ENCODE data around the gene CTPS1.

The CTPS1 gene

DNA sequence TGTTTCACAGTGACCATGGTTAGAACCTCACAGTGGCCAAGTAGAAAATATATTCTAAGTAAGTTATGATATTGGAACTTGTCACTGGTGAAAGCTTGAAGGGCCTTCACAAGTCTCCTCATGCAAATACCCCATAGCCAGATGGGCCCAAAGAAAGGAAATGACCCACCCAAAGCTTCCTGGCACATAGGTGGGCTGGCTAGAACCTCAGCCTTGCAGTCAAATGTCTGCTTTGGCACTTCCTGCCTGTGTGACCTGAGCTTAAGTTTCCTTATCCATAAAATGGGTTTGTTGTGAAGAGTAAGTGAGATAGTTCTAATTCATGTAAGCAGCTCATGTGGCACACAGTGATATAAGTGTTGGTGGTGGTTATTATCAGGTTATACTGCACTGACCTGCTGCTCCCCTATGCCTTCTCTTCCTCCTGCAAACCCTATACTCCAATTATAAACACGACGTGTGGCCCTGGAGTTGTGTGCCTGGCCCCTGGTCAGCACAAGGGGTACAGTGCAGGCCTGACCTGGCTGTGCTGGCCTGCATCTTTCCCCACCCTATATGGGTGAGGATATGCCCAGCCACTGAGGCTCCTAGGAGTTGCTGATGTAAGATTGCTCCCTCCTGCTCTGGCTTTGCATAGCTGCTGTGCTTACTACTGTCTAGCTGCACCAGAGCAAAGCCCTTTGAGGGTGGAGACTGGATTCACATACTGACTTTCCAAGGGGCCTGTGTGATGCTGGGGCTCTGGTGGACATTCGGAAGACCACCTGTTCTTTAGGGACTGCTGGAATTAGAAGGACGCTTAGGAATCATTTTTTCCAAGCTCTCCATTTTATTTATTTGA lies 46.7 kb downstream of the CTPS1 start:
- DNase-seq, result no peak

DNA sequence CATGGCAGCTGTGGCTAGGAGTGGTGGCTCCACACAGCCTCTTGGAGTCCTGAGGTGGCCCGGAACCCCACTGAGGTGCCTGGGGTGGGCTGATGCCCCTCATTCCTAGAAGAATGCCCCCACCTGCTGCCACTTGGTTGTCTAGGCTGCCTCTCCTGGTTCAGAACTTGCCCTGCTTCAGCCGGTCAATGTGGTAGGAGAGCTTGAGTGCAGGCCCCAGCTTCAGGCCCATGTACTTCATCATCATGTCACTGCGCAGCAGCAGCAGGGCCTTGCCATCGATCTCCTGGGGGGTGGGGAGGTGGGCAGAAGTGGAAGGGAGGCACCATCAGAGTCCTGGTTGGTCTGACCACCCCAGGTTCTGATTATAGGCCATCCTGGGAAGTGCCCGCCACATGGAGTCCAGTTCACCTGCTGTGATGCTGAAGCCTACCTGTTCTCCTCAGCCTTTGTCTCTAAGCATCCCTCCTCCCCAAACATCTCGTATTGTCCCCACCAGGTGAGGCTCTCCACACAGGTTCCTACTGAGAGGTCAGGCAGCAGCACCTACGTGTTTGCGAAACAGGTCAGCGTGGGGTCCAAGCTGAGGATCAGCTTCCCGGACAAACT lies 48.6 kb downstream of the CTPS1 start:
- no peak for DNase-seq

DNA sequence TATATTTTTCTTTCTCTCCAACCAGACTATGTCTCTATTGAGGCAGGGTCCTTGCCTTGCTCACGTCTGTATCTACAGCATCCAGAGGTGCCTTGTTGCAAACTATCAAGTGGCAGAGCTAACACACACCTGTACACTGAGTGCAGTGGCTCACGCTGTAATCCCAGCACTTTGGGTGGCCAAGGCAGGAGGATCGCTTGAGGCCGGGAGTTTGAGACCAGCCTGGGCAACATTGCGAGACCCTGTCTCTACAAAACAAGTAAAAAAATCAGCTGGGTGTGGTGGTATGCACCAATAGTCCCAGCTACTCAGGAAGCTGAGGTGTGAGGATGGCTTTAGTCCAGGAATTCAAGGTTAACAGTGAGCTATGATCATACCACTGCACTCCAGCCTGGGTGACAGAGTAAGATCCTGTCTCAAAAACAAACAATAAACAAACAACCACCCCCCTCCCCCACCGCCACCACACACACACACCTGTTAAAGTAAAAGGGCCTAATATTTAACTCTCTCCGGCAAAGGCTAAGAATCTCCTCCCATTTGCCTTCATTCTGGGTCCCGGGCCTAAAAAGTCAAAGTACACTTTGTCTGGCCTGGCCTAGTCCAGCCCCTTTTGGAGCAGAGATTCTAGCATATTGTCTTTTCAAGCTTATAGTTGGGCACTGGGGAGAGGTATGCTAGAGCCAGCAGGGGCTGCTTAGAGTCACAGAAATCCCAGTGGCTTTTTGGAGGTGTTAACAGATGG lies 51.5 kb downstream of the CTPS1 start:
- no peak for DNase-seq

DNA sequence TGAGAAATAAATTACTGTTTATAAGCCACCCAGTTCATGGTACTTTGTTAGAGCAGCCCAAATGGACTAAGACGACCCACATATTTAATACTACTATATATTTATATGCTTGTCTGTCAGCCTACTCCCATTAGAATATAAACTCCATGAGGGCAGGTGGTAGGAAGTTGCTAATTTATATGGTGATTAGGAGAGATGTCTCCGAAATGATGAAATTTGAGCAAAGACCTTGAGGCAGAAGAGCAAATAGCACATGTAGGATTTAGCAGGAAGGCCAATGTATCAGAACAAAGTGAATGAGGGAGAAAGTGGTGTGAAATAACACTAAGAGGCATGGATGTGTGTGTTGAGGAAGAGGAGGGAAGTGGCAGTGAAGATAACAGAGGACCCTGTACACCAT lies 52.7 kb downstream of the CTPS1 start:
- no peak for DNase-seq

GRCh38 chr1:41033272-41033671 lies 53.8 kb downstream of the CTPS1 start:
- no peak for DNase-seq

GRCh38 chr1:41037116-41037903 lies 57.8 kb downstream of the CTPS1 start:
- DNase-seq, result no peak

DNA sequence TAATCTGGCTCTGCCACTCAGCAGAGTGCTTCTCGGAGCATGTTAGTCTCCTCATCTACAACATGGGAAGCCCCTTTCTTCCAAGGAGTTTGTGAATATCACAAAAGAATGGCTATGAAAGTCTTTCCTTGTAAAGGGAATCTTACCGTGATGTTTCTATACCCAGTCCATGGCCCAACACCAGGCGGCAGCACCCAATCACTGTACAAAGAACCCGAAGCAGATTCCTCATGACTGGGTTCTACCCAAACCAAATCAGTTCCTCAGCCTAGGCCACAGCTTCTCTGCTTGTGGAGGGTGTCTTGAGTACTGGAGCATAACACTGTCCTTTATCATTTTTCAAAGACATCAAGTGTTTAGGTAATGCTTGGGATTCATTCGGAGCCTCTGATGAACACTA lies 58.6 kb downstream of the CTPS1 start:
- no peak for DNase-seq

GRCh38 chr1:41041614-41042270 lies 62.2 kb downstream of the CTPS1 start:
- no peak for DNase-seq

DNA sequence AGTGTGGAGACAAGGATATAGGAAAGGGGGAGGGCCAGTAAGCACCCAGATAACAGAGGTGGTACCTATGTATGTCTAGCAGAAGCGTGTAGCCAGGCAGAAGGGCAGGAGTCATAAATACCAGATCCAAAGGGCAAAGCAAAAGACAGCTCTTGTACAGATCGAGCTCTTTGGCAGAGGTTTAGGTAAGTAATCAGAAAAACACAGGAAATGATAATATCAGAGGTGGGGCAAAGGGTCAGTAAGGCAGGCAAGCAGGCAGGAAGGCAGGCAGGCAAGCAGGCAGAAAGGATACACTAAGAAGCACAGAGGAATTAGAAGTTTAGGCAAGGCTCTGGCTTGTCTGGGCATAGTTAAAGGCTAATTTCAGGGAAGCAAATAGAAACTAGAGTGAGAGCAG lies 64.7 kb downstream of the CTPS1 start:
- no peak for DNase-seq

GRCh38 chr1:41045740-41046139 lies 66.2 kb downstream of the CTPS1 start:
- no peak for DNase-seq

- no peak for DNase-seq
Observed at GRCh38 chr1:41046347-41046775, 66.9 kb downstream of the CTPS1 start.

GRCh38 chr1:41048540-41048939 lies 69.0 kb downstream of the CTPS1 start:
- DNase-seq, result no peak

- DNase-seq, result no peak
Observed at GRCh38 chr1:41051022-41051421, 71.5 kb downstream of the CTPS1 start.

GRCh38 chr1:41053316-41053715 lies 73.8 kb downstream of the CTPS1 start:
- DNase-seq, result no peak

DNA sequence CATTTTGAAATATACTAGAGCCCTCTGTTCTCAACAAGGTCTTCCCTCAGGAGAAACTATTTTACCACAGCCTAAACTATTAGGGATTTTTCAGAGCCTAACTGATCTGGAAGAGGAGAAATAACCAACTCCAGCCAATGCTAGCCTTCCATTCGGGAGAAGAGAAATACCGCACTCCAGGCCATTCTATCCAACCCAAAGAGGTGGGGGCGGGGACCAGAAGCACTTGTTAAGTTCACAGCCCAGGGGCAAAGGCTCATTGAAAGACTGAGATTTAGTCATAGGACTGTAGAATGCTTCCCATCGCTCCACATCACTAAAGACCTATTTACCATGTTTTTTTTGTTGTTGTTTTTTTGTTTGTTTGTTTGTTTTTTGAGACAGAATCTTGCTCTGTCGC lies 77.4 kb downstream of the CTPS1 start:
- no peak for DNase-seq
